ENCODE results near the gene SLC4A1. TPM values are rescaled to one million over a fixed set of nuclear protein-coding genes. Genes with fewer than 3 reads are reported as not detected.
A peak's percentile ranks its signal among the peaks of the same experiment; 100 is the strongest.

Gene SLC4A1
- total and polyA plus RNA-seq, 4 donors: 0.14 to 1,478 TPM; not detected in 2

DNA sequence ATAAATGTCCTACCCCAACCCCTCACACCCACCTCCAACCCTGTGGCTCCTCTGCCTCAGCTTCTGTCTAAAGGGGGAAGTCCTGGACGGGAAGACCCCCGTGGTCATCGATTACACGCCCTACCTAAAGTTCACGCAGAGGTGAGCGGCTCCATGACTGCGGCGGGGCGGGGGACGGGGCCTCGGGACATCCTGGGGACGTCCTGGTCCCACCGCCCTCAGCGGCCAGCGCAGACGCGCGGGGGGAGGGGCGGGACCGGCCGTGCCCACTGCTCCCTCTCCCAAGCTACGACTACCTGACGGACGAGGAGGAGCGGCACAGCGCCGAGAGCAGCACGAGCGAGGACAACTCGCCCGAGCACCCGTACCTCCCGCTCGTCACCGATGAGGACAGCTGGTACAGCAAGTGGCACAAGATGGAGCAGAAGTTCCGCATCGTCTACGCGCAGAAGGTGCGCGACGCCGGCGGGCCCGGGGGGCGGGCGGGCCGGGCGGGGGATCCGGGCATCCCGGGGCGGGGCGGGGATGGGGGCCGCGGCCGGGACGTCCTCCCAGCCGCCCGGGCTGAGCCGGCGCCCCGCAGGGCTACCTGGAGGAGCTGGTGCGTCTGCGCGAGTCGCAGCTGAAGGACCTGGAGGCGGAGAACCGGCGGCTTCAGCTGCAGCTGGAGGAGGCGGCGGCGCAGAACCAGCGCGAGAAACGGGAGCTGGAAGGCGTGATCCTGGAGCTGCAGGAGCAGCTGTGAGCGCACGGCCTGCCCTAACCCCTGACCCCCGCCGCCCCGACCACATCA is 47.1 kb upstream of the SLC4A1 start:
- TF ChIP-seq FOXA2 (IDR thresholded peaks at IDR 0.05) (no peak), FOXA1 (IDR thresholded peaks at IDR 0.05) (no peak), YY1 (IDR thresholded peaks at IDR 0.05) (no peak), GABPA (IDR thresholded peaks at IDR 0.05 in 1 of 2, conservative IDR thresholded peaks at IDR 0.05 in 1 of 2) (no peak), TAF1 (conservative IDR thresholded peaks at IDR 0.05) (no peak), REST (IDR thresholded peaks at IDR 0.05) (no peak), HNF4G (IDR thresholded peaks at IDR 0.05) (no peak), EGR1 (IDR thresholded peaks at IDR 0.05; ENCODE audit: low read depth in 2 of 2) (no peak), SP1 (IDR thresholded peaks at IDR 0.05) (no peak), CTCF (IDR thresholded peaks at IDR 0.05; ENCODE audit: low read depth, low read length, missing input control) (no peak), NR2F2 (IDR thresholded peaks at IDR 0.05) (no peak), RAD21 (IDR thresholded peaks at IDR 0.05) (no peak), RXRA (IDR thresholded peaks at IDR 0.05) (no peak), ATF3 (IDR thresholded peaks at IDR 0.05) (no peak), HNF4A (conservative IDR thresholded peaks at IDR 0.05) (no peak), JUND (IDR thresholded peaks at IDR 0.05) (no peak)
- TF ChIP-seq, protein P1, sequence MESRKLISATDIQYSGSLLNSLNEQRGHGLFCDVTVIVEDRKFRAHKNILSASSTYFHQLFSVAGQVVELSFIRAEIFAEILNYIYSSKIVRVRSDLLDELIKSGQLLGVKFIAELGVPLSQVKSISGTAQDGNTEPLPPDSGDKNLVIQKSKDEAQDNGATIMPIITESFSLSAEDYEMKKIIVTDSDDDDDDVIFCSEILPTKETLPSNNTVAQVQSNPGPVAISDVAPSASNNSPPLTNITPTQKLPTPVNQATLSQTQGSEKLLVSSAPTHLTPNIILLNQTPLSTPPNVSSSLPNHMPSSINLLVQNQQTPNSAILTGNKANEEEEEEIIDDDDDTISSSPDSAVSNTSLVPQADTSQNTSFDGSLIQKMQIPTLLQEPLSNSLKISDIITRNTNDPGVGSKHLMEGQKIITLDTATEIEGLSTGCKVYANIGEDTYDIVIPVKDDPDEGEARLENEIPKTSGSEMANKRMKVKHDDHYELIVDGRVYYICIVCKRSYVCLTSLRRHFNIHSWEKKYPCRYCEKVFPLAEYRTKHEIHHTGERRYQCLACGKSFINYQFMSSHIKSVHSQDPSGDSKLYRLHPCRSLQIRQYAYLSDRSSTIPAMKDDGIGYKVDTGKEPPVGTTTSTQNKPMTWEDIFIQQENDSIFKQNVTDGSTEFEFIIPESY (IDR thresholded peaks at IDR 0.05): no peak
- TF ChIP-seq, protein P2, sequence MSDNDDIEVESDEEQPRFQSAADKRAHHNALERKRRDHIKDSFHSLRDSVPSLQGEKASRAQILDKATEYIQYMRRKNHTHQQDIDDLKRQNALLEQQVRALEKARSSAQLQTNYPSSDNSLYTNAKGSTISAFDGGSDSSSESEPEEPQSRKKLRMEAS (IDR thresholded peaks at IDR 0.05): no peak
- H3K27ac ChIP-seq (ENCODE audit: low read depth in 1 of 2, low read length in 2 of 2): no peak overlapping the region
- peak overlapping the region in 1 of 3 donors; percentile 29 for H3K4me3 ChIP-seq (ENCODE audit: low read depth in 1 of 3, low read length in 3 of 3)
- H3K27me3 ChIP-seq (ENCODE audit: control insufficient read depth in 4 of 4, insufficient read depth in 4 of 4, low read length in 3 of 4): peaks cover 0 to 6% (median 3%) of the 10 kb centered on the region in 4 donors
- WGBS: 3% methylated on average over 81 of the region's 81 CpGs
- H3K9ac ChIP-seq (ENCODE audit: low read depth in 1 of 2, low read length in 2 of 2): no peak overlapping the region
- DNase-seq (ENCODE audit: low spot score): no peak
- H3K9me3 ChIP-seq (ENCODE audit: control insufficient read depth in 4 of 4, low read length in 3 of 4): no peaks in the 10 kb centered on the region
- peaks cover 0 to 6% (median 2%) of the 10 kb centered on the region in 4 donors for H3K4me1 ChIP-seq (ENCODE audit: control insufficient read depth in 4 of 4, insufficient read depth in 4 of 4, low read length in 3 of 4)
- peaks cover 0 to 8% (median 4%) of the 10 kb centered on the region in 4 donors for H3K36me3 ChIP-seq (ENCODE audit: control insufficient read depth in 4 of 4, insufficient read depth in 3 of 4, low read depth in 1 of 4, low read length in 3 of 4)

Measured in liver (tissue), 9 donors.